Mesothelial cell of epicardium (in vitro differentiated cells): ENCODE data around the gene RAB28. TPM values are rescaled to one million over a fixed set of nuclear protein-coding genes. Genes with fewer than 3 reads are reported as not detected.

Source experiments
- DNase-seq, 2 experiments: peaks; one replicate each; pipeline ENCODE4 v3.0.0; 2021; ENCODE audit warnings: low spot score in 2 of 2; ENCODE audit not compliant: unreplicated experiment in 2 of 2
- H3K27ac Mint-ChIP-seq: 2 replicates; pipeline ENCODE4 v1.8.0; 2021; ENCODE audit warnings: mixed read lengths
- H3K27me3 Mint-ChIP-seq: 2 replicates; pipeline ENCODE4 v1.8.0; 2021; ENCODE audit warnings: low read depth, mixed read lengths
- H3K36me3 Mint-ChIP-seq: 2 replicates; pipeline ENCODE4 v1.8.0; 2021; ENCODE audit warnings: mixed read lengths
- H3K4me1 Mint-ChIP-seq: 2 replicates; pipeline ENCODE4 v1.8.0; 2021; ENCODE audit warnings: mixed read lengths
- H3K4me3 Mint-ChIP-seq: 2 replicates; pipeline ENCODE4 v1.8.0; 2021; ENCODE audit warnings: mild to moderate bottlenecking, moderate library complexity, mixed read lengths
- H3K9me3 Mint-ChIP-seq: 2 replicates; pipeline ENCODE4 v1.8.0; 2021; ENCODE audit warnings: mixed read lengths
- CTCF ChIP-seq: fragments of 200-600 bp; sonication (generic); IDR thresholded peaks from one replicate; pipeline ENCODE4 v1.5.0; 2021; ENCODE audit warnings: antibody characterized with exemption; ENCODE audit not compliant: unreplicated experiment
- total RNA-seq: library from RNA; stranded (reverse); gene quantifications from 3 replicates; pipeline ENCODE4 v1.2.1, GENCODE V29; 2021

The RAB28 gene
- total RNA-seq, 1 donor from 2014 or later = 18.4 TPM

- no peak for TF ChIP-seq CTCF
- H3K27me3 Mint-ChIP-seq = peaks cover 14% of the 10 kb centered on the region
- H3K36me3 Mint-ChIP-seq = no peaks in the 10 kb centered on the region
- DNase-seq = no peak
- peaks cover 3% of the 10 kb centered on the region for H3K4me1 Mint-ChIP-seq
- no peak overlapping the region for H3K27ac Mint-ChIP-seq
- no peak overlapping the region for H3K4me3 Mint-ChIP-seq
- H3K9me3 Mint-ChIP-seq = peaks cover 7% of the 10 kb centered on the region
Measured at GRCh38 chr4:13496605-13497004, 12.5 kb upstream of the RAB28 start.

DNA sequence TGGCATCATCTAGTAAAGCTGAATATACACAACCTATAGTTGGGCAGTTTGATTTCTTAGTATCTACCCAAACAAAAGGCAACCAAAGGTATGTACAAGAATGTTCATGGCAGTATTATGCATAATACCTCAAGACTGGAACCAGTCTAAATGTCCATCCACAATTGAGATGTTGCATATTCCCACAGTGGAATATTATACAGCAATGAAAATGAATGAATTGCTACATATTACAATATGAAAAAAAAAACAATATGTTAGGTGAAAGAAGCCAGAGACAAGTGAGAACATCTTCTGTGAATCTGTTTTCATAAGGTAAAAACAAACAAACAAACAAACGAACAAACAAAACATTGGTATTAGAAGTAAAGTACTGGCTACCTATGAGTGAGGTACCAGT lies 11.6 kb upstream of the RAB28 start:
- H3K9me3 Mint-ChIP-seq = peaks cover 7% of the 10 kb centered on the region
- no peak overlapping the region for H3K4me3 Mint-ChIP-seq
- peaks cover 17% of the 10 kb centered on the region for H3K27me3 Mint-ChIP-seq
- H3K4me1 Mint-ChIP-seq = peaks cover 3% of the 10 kb centered on the region
- H3K36me3 Mint-ChIP-seq = no peaks in the 10 kb centered on the region
- no peak for DNase-seq
- no peak overlapping the region for H3K27ac Mint-ChIP-seq
- no peak for TF ChIP-seq CTCF

GRCh38 chr4:13493793-13494192 lies 9.7 kb upstream of the RAB28 start:
- Mint-ChIP-seq H3K36me3 (no peaks in the 10 kb centered on the region), H3K27ac (no peak overlapping the region), H3K4me1 (no peaks in the 10 kb centered on the region)

DNA sequence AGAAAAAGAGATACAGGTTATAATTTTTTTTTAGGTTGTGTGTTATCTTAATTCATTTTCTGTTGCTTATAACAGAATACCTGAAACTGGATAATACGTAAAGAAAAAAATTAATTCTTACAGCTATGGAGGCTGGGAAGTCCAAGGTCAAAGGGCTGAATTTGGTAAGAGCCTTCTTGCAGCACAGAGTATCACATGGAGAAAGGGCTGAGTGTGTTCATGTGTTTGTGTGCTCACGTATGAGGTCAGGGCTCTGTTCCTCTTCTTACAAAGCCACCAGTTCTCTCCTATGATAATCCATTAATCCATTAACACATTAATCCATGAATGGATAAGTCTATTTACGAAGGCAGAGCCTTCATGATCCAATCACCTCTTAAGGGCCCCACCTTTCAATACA lies 8.6 kb upstream of the RAB28 start:
- no peaks in the 10 kb centered on the region for H3K36me3 Mint-ChIP-seq
- no peak overlapping the region for H3K27ac Mint-ChIP-seq
- H3K4me3 Mint-ChIP-seq = no peak overlapping the region
- no peak for TF ChIP-seq CTCF
- no peak for DNase-seq
- H3K9me3 Mint-ChIP-seq = peaks cover 10% of the 10 kb centered on the region
- H3K27me3 Mint-ChIP-seq = peaks cover 27% of the 10 kb centered on the region
- H3K4me1 Mint-ChIP-seq = no peaks in the 10 kb centered on the region

More at GRCh38 chr4:13493793-13494192, 9.7 kb upstream of the RAB28 start:
- no peak for TF ChIP-seq CTCF
- H3K4me3 Mint-ChIP-seq = no peak overlapping the region
- H3K27me3 Mint-ChIP-seq = peaks cover 25% of the 10 kb centered on the region
- peaks cover 7% of the 10 kb centered on the region for H3K9me3 Mint-ChIP-seq
- DNase-seq = no peak

DNA sequence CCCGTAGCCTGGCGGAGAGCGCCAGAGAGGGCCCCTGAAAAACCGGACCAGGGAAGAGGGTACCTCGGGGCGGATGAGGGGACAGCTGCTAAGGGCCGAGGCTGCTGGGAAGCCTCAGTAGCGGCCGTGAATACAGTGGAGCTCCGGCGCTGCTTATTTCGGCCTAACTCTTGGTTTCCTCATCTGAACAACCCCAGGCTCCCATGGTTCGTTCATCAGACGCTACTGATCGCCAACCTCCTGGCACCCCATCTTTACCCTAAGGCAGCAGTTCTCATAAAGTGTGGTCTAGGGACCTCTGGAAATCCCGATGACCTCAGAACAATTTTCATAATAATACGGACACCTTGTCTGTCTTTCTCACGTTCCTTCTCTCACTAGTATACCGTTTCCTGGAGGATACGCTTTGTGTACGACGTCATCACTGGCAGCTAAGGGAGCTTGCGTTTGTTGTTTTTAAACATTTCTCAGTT lies 645 bp upstream of the RAB28 start:
- H3K27ac Mint-ChIP-seq = peak overlapping the region; percentile 98
- peaks cover 6% of the 10 kb centered on the region for H3K9me3 Mint-ChIP-seq
- peaks cover 13% of the 10 kb centered on the region for H3K27me3 Mint-ChIP-seq
- DNase-seq = no peak
- TF ChIP-seq CTCF = no peak
- H3K36me3 Mint-ChIP-seq = no peaks in the 10 kb centered on the region
- peaks cover 22% of the 10 kb centered on the region for H3K4me1 Mint-ChIP-seq
- H3K4me3 Mint-ChIP-seq = peak overlapping the region; percentile 89

DNA sequence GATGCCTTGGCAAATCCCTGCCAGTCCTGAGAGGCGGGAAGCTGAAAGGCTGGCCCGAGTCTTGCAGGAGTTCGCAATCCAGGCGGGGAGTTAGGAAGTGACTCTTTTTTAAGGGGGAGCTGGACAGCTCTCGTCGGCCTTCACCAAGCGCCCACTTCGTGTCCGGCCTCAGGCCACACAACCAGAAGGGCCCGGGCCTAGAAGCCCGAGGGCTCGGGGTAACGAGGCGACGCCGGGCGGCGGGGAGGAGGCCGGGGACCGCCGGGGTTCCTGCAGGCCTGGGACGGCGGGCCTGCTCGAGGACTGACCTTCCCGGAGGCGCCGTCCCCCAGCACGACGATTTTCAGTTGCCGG lies 395 bp downstream of the RAB28 start:
- H3K27ac Mint-ChIP-seq = peak overlapping the region; percentile 94
- H3K9me3 Mint-ChIP-seq = peaks cover 6% of the 10 kb centered on the region
- peak in 1 of 2 experiments; percentile 21 for DNase-seq
- no peak for TF ChIP-seq CTCF
- H3K4me1 Mint-ChIP-seq = peaks cover 22% of the 10 kb centered on the region
- no peaks in the 10 kb centered on the region for H3K36me3 Mint-ChIP-seq
- peak overlapping the region; percentile 89 for H3K4me3 Mint-ChIP-seq
- H3K27me3 Mint-ChIP-seq = peaks cover 9% of the 10 kb centered on the region
